ENCODE data around the gene CMSS1.

The CMSS1 gene

DNA sequence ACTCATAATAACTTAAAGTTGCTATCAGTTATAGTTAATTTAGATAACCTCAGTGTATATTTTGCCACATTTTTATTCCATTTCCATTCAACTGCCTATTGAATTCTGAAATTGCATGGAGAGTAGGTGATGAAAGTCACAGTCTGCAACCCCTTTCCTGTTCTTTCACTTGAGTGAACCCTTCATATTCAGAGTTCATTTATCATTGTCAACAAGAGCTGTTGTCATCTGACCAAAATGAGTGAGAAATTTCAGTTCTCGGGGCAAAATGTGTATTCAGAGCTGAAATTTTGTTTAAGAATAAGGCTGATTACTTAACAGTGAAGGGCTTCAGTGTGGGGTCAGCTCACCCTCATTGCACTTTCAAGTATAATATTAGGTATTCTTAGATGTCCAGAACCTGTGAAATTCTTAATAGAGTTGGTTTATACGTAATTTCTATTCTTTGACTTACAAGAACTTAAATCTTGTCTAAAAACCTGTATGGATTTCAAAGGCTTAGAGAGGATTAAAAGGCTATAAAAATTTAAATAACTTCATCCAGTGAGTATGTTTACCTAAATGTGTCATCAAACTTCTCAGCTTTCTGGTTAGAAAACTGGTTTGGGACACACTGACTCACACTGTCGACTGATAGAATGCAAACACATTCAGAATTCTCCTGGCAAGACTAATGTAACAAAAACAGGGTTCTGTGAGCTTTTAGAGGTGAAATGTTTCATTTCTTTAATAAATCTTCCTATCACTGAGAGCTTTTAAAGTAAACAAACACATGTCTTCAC lies 92.2 kb downstream of the CMSS1 start:
- H3K27me3 ChIP-seq = no peaks in the 10 kb centered on the region
- TF ChIP-seq, protein P1, sequence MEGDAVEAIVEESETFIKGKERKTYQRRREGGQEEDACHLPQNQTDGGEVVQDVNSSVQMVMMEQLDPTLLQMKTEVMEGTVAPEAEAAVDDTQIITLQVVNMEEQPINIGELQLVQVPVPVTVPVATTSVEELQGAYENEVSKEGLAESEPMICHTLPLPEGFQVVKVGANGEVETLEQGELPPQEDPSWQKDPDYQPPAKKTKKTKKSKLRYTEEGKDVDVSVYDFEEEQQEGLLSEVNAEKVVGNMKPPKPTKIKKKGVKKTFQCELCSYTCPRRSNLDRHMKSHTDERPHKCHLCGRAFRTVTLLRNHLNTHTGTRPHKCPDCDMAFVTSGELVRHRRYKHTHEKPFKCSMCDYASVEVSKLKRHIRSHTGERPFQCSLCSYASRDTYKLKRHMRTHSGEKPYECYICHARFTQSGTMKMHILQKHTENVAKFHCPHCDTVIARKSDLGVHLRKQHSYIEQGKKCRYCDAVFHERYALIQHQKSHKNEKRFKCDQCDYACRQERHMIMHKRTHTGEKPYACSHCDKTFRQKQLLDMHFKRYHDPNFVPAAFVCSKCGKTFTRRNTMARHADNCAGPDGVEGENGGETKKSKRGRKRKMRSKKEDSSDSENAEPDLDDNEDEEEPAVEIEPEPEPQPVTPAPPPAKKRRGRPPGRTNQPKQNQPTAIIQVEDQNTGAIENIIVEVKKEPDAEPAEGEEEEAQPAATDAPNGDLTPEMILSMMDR (IDR thresholded peaks at IDR 0.05; ENCODE audit: low read depth, low read length) = no peak
- no peak for DNase-seq
- H3K4me1 ChIP-seq = peaks cover 4% of the 10 kb centered on the region
- H3K4me3 ChIP-seq (ENCODE audit: low read depth, low read length) = no peak overlapping the region
- H3K36me3 ChIP-seq = no peaks in the 10 kb centered on the region
- H3K9me3 ChIP-seq = no peaks in the 10 kb centered on the region

DNA sequence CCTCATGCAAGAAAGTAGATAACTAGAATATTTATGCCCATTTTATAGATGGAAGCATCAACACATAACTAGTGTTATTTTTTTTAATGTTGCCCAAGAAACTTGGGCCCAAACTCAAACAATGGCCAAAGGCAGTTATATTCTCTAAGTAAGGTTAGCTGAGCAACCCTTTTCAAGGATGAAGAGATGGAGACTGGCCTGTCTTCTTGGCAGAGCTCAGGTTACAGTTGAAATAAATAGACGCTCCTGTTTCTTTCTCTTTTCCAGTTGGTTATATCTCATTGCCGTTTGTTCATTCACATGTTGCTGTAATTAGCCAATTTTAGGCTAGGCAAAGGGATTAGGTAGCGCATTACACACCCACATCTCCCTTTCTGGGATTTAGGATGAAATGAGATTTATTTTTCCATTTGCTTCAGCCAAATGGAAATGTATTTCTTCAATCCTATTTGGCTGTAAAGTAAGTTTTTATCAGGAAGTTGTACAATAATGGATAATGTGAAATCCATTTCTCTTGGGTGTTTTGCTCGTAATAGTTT lies 93.2 kb downstream of the CMSS1 start:
- no peak for DNase-seq
- Histone ChIP-seq H3K9me3 (no peaks in the 10 kb centered on the region; the same call in 1 of the 2 replicates), H3K36me3 (no peaks in the 10 kb centered on the region), H3K4me3 (ENCODE audit: low read depth, low read length) (no peak overlapping the region), H3K4me1 (no peaks in the 10 kb centered on the region), H3K27me3 (no peaks in the 10 kb centered on the region)
- TF ChIP-seq, protein P1 (IDR thresholded peaks at IDR 0.05; ENCODE audit: low read depth, low read length) = no peak

DNA sequence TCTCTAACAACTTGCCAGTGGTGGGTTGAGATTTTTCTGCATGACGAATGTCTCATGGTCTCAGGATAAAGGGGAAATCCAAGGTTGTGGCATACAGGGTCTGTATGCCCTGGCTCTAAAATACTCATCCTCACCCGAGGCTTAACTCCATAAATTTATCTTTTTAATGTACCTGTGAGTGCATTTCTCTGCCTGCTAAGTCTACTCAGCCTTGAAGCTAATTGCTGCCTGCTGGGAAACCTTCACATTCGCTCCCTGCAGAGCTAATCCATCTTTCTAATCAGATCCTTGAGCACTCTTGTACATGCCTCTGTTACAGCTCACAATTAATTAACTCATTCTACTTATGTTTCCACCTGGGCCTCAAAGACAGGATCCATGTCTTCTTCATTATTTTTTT lies 93.8 kb downstream of the CMSS1 start:
- TF ChIP-seq, protein P1 (IDR thresholded peaks at IDR 0.05; ENCODE audit: low read depth, low read length) = no peak
- DNase-seq = peak; percentile 25
- Histone ChIP-seq H3K27me3 (no peaks in the 10 kb centered on the region), H3K4me3 (ENCODE audit: low read depth, low read length) (no peak overlapping the region), H3K9me3 (no peaks in the 10 kb centered on the region; the same call in 1 of the 2 replicates), H3K4me1 (peaks cover 4% of the 10 kb centered on the region), H3K36me3 (no peaks in the 10 kb centered on the region)

DNA sequence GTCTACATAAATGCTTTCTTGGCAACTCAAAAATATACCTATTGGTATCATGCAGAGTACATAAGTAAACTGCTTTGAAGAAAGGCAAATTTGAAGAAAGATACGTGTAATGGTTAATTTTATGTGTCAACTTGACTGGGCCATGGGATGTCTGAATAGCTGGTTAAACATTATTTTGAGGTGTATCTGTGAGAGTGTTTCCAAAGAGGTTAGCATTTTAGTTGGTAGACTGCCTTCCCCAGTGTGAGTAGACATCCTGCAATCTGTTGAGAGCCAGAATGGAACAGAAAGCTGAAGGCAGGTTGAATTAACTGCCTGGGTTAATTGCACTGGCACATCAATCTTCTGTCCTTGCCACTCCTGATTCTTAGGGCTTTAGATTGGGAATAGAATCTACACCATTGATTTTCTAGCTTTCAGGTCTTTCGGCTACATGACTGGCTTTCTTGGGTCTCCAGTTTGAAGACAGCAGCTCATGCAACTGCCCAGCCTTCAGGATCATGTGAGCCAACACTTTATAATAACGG lies 98.3 kb downstream of the CMSS1 start:
- Histone ChIP-seq H3K4me1 (peaks cover 10% of the 10 kb centered on the region), H3K9me3 (no peaks in the 10 kb centered on the region; the same call in 1 of the 2 replicates), H3K27me3 (no peaks in the 10 kb centered on the region), H3K36me3 (no peaks in the 10 kb centered on the region), H3K4me3 (ENCODE audit: low read depth, low read length) (no peak overlapping the region)
- no peak for DNase-seq
- TF ChIP-seq, protein P1 (IDR thresholded peaks at IDR 0.05; ENCODE audit: low read depth, low read length) = no peak

DNA sequence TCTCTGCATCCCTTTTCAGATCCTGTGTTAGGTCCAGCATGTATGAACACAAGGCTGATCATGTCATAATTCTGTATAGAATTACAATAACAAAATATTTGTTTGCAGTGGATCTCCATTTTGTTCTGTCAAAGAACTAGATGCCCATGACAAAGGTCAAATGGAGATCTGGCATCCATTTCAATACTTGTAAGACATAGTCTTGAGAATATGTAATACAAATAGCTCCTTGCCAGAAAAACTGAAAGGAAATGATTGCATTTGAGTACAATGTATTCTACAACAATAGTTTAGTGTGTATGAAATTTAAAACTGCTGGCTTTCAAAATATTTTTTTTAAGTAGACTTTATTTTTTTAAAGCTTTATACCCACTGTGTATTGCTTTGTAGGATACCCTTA lies 101.1 kb downstream of the CMSS1 start:
- TF ChIP-seq, protein P1 (IDR thresholded peaks at IDR 0.05; ENCODE audit: low read depth, low read length) = no peak
- Histone ChIP-seq H3K9me3 (no peaks in the 10 kb centered on the region; the same call in 1 of the 2 replicates), H3K4me1 (peaks cover 10% of the 10 kb centered on the region), H3K27me3 (no peaks in the 10 kb centered on the region), H3K36me3 (no peaks in the 10 kb centered on the region), H3K4me3 (ENCODE audit: low read depth, low read length) (no peak overlapping the region)
- no peak for DNase-seq

DNA sequence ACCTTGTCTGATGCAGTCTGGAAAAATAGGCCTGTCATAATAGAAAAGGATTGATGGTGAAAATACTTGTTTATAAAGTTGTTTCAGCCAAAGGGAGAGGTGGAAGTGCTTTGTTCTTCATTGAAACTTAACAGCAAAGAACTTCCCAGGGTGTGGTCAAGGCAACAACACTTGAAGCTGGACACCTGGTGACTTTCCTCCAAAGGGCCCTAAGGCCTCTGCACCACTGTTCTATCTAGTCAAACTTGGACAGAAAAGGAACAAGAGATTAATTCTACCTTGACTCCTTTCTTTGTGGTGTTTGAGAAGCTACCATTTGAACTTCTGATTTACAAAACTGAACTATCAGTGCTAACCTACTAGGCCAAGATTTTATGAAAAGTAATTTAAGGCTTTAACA lies 102.0 kb downstream of the CMSS1 start:
- Histone ChIP-seq H3K9me3 (no peaks in the 10 kb centered on the region; the same call in 1 of the 2 replicates), H3K4me3 (ENCODE audit: low read depth, low read length) (no peak overlapping the region), H3K36me3 (no peaks in the 10 kb centered on the region), H3K4me1 (peaks cover 10% of the 10 kb centered on the region), H3K27me3 (no peaks in the 10 kb centered on the region)
- TF ChIP-seq, protein P1 (IDR thresholded peaks at IDR 0.05; ENCODE audit: low read depth, low read length) = no peak
- DNase-seq = no peak
